K562 (cell line): ENCODE data around the gene CS. TPM values are rescaled to one million over a fixed set of nuclear protein-coding genes. Genes with fewer than 3 reads are reported as not detected.

Source experiments
- BCOR ChIP-seq: fragments of 450-650 bp; IDR thresholded peaks from 2 replicates; pipeline ENCODE4 v1.6.1; 2016
- HLTF ChIP-seq: fragments of 450-650 bp; IDR thresholded peaks from 2 replicates; pipeline ENCODE4 v1.6.1; 2016
- KAT2B ChIP-seq: IDR thresholded peaks from one replicate; pipeline ENCODE4 v1.6.1; 2012; ENCODE audit warnings: low read depth, mild to moderate bottlenecking, control low read depth, inconsistent platforms, low read length, moderate library complexity
- NFIC ChIP-seq: fragments of 450-650 bp; IDR thresholded peaks from 2 replicates; pipeline ENCODE4 v1.6.1; 2017; ENCODE audit warnings: mild to moderate bottlenecking, inconsistent platforms
- PPARD ChIP-seq: fragments of 250-450 bp; sonication (Bioruptor Pico); IDR thresholded peaks from 2 replicates; pipeline ENCODE4 v1.8.0; 2022; ENCODE audit warnings: inconsistent platforms, mild to moderate bottlenecking, moderate library complexity
- RAD21 ChIP-seq, 2 experiments: fragments of 250-450 bp in 1 of 2; fragments of 450-650 bp in 1 of 2; sonication (Bioruptor Pico) in 1 of 2; formaldehyde crosslinking in 1 of 2; IDR thresholded peaks in 1 of 2; conservative IDR thresholded peaks in 1 of 2; 2 replicates each; pipeline versions ENCODE4 v1.4.0 to v1.8.0; 2020 to 2022; ENCODE audit warnings: mild to moderate bottlenecking in 2 of 2, moderate library complexity in 1 of 2
- RHOXF2B ChIP-seq: fragments of 250-450 bp; sonication (Bioruptor Pico); conservative IDR thresholded peaks from 2 replicates; pipeline ENCODE4 v1.5.1; 2021
- SIRT6 ChIP-seq: IDR thresholded peaks from one replicate; pipeline ENCODE4 v1.6.1; 2012; ENCODE audit warnings: low read depth, mild to moderate bottlenecking, control low read depth, inconsistent platforms, low read length, moderate library complexity
- SRSF7 ChIP-seq: fragments of 200-400 bp; formaldehyde crosslinking; optimal IDR thresholded peaks from 2 replicates; pipeline ENCODE3; 2017; ENCODE audit warnings: mild to moderate bottlenecking, low read depth, low read length
- ZEB2 ChIP-seq: fragments of 450-650 bp; IDR thresholded peaks from 2 replicates; pipeline ENCODE4 v1.6.1; 2016
- ZFX ChIP-seq: sonication (generic); formaldehyde crosslinking; IDR thresholded peaks from 2 replicates; pipeline ENCODE4 v1.8.0; 2022; ENCODE audit warnings: mild to moderate bottlenecking, missing genetic modification reagents, moderate library complexity
- ZNF134 ChIP-seq: fragments of 250-450 bp; sonication (Bioruptor Pico); conservative IDR thresholded peaks from 2 replicates; pipeline ENCODE4 v1.4.0; 2020
- ZNF174 ChIP-seq: fragments of 250-450 bp; sonication (Bioruptor Pico); IDR thresholded peaks from 2 replicates; pipeline ENCODE4 v1.4.0; 2020; ENCODE audit warnings: mild to moderate bottlenecking
- ZNF184 ChIP-seq: sonication (generic); formaldehyde crosslinking; IDR thresholded peaks from 2 replicates; pipeline ENCODE4 v1.5.0; 2020; ENCODE audit warnings: missing genetic modification reagents
- polyA plus RNA-seq, 8 experiments: library from polyadenylated mRNA; depleted of rRNA in 4 of 8; stranded (reverse) in 5 of 8; unstranded in 3 of 8; fragments of >200 nt; fragmentation: Nextera tagmentation in 2 of 8; fragmentation: Illumina TruSeq in 1 of 8; extraction: Ambion mirVana in 2 of 8; extraction: Trizol in 1 of 8; gene quantifications; 2 replicates each; pipeline versions ENCODE4 v1.2.1 to v1.2.3, GENCODE V29; 2011 to 2014; ENCODE audit warnings: inconsistent platforms in 1 of 8, missing spikeins in 1 of 8
- total RNA-seq, 7 experiments: library from RNA; depleted of rRNA in 6 of 7; stranded (reverse); fragments of >200 nt in 6 of 7; fragmentation: Illumina TruSeq in 2 of 7; extraction: Trizol in 2 of 7; gene quantifications; 2 replicates each; pipeline versions ENCODE4 v1.2.1 to v1.2.3, GENCODE V29; 2011 to 2021; ENCODE audit warnings: low replicate concordance in 1 of 7
- TF ChIP-seq, protein P1 (sequence below), 2 experiments: fragments of 450-650 bp; IDR thresholded peaks; 2 replicates each; pipeline ENCODE4 v1.6.1; 2018; ENCODE audit warnings: mild to moderate bottlenecking in 2 of 2, low read depth in 1 of 2; ENCODE audit not compliant: partially characterized antibody in 2 of 2
- TF ChIP-seq, protein P2 (sequence below): sonication (generic); formaldehyde crosslinking; IDR thresholded peaks from 2 replicates; pipeline ENCODE4 v1.8.1; 2022; ENCODE audit warnings: missing genetic modification reagents
- TF ChIP-seq, protein P3 (sequence below): fragments of 450-650 bp; formaldehyde crosslinking; IDR thresholded peaks from 2 replicates; pipeline ENCODE4 v1.4.0; 2020; ENCODE audit warnings: mild to moderate bottlenecking

Gene CS
- total and polyA plus RNA-seq, 9 of the 15 experiments (the other 6 are each of a cell fraction or from before 2014, with no cell fraction given): 99.9 to 390 (median 149) TPM

DNA sequence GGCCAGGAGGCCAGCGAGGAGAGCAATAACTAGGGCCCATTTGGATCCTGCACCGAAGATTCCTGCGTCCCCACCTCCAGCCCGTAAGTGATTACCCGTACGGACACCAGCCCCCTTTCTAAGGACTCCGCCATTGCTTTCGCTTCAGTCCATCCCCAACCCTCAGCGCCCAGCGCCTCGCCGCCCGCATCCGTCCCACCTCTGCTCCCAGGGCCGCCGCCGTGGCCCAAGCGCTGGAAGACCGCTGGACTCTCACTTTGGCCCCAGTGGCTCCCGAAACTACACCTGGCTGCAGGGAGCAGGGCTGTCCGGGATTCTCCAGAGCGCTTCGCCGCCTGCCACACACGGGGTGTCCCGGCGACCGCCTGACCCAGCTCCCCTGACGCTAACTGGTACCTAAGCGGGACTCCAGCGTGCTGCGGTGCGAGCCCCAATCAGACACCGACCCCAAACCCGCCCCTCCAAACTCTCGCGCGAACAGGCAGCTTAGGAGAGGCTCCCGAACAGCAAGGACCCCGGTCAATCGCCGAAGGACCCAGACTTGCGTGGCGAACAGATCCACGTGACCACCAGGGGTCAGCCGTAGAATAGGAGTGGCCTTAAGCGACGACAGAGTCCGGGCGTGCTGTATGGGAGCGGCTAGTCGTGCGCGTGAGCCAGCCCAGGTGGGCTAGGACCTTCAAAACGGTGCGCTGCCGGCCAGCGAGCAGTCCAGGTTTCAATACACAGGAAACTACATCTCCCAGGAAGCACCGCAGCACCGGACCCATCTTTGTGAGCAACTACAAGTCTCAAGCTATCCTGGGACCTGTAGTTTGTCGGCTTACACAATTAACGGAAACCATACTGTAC, 15.7 kb upstream of the CS start, which contains the start of gene CNPY2 (continued):
- TF ChIP-seq RAD21 (CRISPR knock-in tag; conservative IDR thresholded peaks at IDR 0.05 in 1 of 2, IDR thresholded peaks at IDR 0.05 in 1 of 2): peak; percentile 46 to 83
- TF ChIP-seq, protein P1, sequence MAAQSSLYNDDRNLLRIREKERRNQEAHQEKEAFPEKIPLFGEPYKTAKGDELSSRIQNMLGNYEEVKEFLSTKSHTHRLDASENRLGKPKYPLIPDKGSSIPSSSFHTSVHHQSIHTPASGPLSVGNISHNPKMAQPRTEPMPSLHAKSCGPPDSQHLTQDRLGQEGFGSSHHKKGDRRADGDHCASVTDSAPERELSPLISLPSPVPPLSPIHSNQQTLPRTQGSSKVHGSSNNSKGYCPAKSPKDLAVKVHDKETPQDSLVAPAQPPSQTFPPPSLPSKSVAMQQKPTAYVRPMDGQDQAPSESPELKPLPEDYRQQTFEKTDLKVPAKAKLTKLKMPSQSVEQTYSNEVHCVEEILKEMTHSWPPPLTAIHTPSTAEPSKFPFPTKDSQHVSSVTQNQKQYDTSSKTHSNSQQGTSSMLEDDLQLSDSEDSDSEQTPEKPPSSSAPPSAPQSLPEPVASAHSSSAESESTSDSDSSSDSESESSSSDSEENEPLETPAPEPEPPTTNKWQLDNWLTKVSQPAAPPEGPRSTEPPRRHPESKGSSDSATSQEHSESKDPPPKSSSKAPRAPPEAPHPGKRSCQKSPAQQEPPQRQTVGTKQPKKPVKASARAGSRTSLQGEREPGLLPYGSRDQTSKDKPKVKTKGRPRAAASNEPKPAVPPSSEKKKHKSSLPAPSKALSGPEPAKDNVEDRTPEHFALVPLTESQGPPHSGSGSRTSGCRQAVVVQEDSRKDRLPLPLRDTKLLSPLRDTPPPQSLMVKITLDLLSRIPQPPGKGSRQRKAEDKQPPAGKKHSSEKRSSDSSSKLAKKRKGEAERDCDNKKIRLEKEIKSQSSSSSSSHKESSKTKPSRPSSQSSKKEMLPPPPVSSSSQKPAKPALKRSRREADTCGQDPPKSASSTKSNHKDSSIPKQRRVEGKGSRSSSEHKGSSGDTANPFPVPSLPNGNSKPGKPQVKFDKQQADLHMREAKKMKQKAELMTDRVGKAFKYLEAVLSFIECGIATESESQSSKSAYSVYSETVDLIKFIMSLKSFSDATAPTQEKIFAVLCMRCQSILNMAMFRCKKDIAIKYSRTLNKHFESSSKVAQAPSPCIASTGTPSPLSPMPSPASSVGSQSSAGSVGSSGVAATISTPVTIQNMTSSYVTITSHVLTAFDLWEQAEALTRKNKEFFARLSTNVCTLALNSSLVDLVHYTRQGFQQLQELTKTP (IDR thresholded peaks at IDR 0.05; ENCODE audit: low read depth in 1 of 2, partially characterized antibody in 2 of 2): peak; percentile 62 to 99
- peak; percentile 75 for TF ChIP-seq ZFX (CRISPR knock-in tag)
- TF ChIP-seq RHOXF2B (CRISPR knock-in tag): no peak
- TF ChIP-seq PPARD (CRISPR knock-in tag): no peak
- no peak for TF ChIP-seq KAT2B
- peak; percentile 95 for TF ChIP-seq ZEB2
- no peak for TF ChIP-seq ZNF184 (CRISPR knock-in tag)
- TF ChIP-seq, protein P2, sequence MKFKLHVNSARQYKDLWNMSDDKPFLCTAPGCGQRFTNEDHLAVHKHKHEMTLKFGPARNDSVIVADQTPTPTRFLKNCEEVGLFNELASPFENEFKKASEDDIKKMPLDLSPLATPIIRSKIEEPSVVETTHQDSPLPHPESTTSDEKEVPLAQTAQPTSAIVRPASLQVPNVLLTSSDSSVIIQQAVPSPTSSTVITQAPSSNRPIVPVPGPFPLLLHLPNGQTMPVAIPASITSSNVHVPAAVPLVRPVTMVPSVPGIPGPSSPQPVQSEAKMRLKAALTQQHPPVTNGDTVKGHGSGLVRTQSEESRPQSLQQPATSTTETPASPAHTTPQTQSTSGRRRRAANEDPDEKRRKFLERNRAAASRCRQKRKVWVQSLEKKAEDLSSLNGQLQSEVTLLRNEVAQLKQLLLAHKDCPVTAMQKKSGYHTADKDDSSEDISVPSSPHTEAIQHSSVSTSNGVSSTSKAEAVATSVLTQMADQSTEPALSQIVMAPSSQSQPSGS (CRISPR knock-in tag): no peak
- 0 out of 2 replicates have a peak, but pooled peaks have one; percentile 67 for TF ChIP-seq HLTF
- TF ChIP-seq ZNF134 (CRISPR knock-in tag): no peak
- TF ChIP-seq ZNF174: no peak
- TF ChIP-seq NFIC: no peak
- TF ChIP-seq SRSF7: no peak
- no peak for TF ChIP-seq SIRT6
- TF ChIP-seq, protein P3, sequence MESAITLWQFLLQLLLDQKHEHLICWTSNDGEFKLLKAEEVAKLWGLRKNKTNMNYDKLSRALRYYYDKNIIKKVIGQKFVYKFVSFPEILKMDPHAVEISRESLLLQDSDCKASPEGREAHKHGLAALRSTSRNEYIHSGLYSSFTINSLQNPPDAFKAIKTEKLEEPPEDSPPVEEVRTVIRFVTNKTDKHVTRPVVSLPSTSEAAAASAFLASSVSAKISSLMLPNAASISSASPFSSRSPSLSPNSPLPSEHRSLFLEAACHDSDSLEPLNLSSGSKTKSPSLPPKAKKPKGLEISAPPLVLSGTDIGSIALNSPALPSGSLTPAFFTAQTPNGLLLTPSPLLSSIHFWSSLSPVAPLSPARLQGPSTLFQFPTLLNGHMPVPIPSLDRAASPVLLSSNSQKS: no peak
- no peak for TF ChIP-seq BCOR
